ENCODE measurements around the gene SLC44A3. TPM values are rescaled to one million over a fixed set of nuclear protein-coding genes. Genes with fewer than 3 reads are reported as not detected.

Gene SLC44A3
- total and polyA plus RNA-seq, 2 of the 4 experiments (the other 2 are of a cell fraction): 0.31 to 0.54 TPM

GRCh38 chr1:94856004-94856403 lies 35.8 kb downstream of the SLC44A3 start:
- ChIA-PET CTCF (interaction anchor here (1.6 to 3.6 kb wide), 4 partner anchors 9 to 188 kb away, joined by 6 to 35 read pairs (median 27); no protein-coding TSS in a partner anchor), POLR2A (ENCODE audit: unreplicated experiment) (no interaction called here)
- Histone ChIP-seq H4K20me1 (ENCODE audit: insufficient read depth, low read length) (no peaks in the 10 kb centered on the region; the same call in 1 of the 2 replicates), H3K14ac (replicated peaks; ENCODE audit: low read depth, low read length) (no peak overlapping the region), H4K5ac (ENCODE audit: low read depth, low read length) (no peak overlapping the region), H3K4me1 (ENCODE audit: control insufficient read depth, insufficient read depth, low read length) (peaks cover 5% of the 10 kb centered on the region), H3K79me1 (ENCODE audit: low read depth in 1 of 2, low read length in 2 of 2) (peaks cover 0 to 11% of the 10 kb centered on the region in 2 experiments; a peak in 2 of 4 replicates), H3K4me3 (ENCODE audit: insufficient read depth, low read depth, low read length) (no peak overlapping the region), H3K27me3 (ENCODE audit: control insufficient read depth, insufficient read depth, low read length) (no peaks in the 10 kb centered on the region), H2BK120ac (ENCODE audit: low read depth, low read length) (no peak overlapping the region), H3K4me2 (ENCODE audit: low read depth, low read length) (no peak overlapping the region), H3K56ac (ENCODE audit: extremely low read depth, insufficient read depth, low read length) (no peak overlapping the region), H4K8ac (ENCODE audit: low read depth in 2 of 2, low read length in 2 of 2) (no peak overlapping the region), H3K36me3 (ENCODE audit: control insufficient read depth, insufficient read depth, low read length) (no peaks in the 10 kb centered on the region), H2BK15ac (ENCODE audit: low read depth, low read length) (no peak overlapping the region), H3K18ac (ENCODE audit: low read depth, low read length) (no peak overlapping the region), H3K4ac (ENCODE audit: low read depth, low read length) (no peak overlapping the region), H3K9ac (ENCODE audit: low read depth, low read length) (no peak overlapping the region), H3K27ac (ENCODE audit: insufficient read depth, low read length) (no peak overlapping the region), H3K9me3 (ENCODE audit: control insufficient read depth, insufficient read depth, low read length) (no peaks in the 10 kb centered on the region), H3K23ac (ENCODE audit: low read depth, low read length) (no peak overlapping the region), H2AK5ac (ENCODE audit: low read depth, low read length) (no peak overlapping the region), H2BK5ac (ENCODE audit: low read depth, low read length, poor library complexity, severe bottlenecking) (no peak overlapping the region), H2AFZ (replicated peaks; ENCODE audit: low read length, poor library complexity) (no peak overlapping the region), H3K9me1 (ENCODE audit: insufficient read depth, low read length) (peaks cover 8% of the 10 kb centered on the region), H4K91ac (ENCODE audit: insufficient read depth, low read depth, low read length) (no peak overlapping the region), H2AK9ac (replicated peaks; ENCODE audit: low read depth, low read length, poor library complexity) (no peak overlapping the region), H2BK20ac (ENCODE audit: low read depth, low read length) (peak overlapping the region; percentile 69; the same call in 1 of the 2 replicates)
- WGBS, 2 experiments (ENCODE audit: extremely low coverage in 2 of 2, insufficient read length in 1 of 2): no CpG with 5 or more reads among the region's 5 CpGs
- no peak for TF ChIP-seq FOS (IDR thresholded peaks at IDR 0.05; ENCODE audit: low read depth, low read length)
- no peak for TF ChIP-seq RFX5 (IDR thresholded peaks at IDR 0.05; ENCODE audit: low read depth, low read length)
- intact Hi-C loops (cut with micrococcal nuclease) (no loop called here), in situ Hi-C loops (cut with MboI; ENCODE audit: low sequenced_read_pairs) (loop anchor here (5.0 kb wide), 1 partner anchor 51 kb away; no protein-coding TSS in a partner anchor), dilution Hi-C loops (cut with HindIII; ENCODE audit: low sequenced_read_pairs, unreplicated experiment) (no loop called here)
- no TSS peak for BruUV-seq (replicated peaks)
- no peak for ATAC-seq (ENCODE audit: low read depth)
- DNase-seq: no peak

Data from IMR-90 (cell line).